Gastroesophageal sphincter (tissue), 3 donors: Measurements from ENCODE around the gene MEGF11.

Experiments
- EP300 ChIP-seq: sonication (generic); formaldehyde crosslinking; IDR thresholded peaks from one replicate; pipeline ENCODE4 v1.6.1; 2017; ENCODE audit warnings: antibody characterized with exemption, mild to moderate bottlenecking
- POLR2A ChIP-seq, 2 donors: fragments of 450-650 bp; IDR thresholded peaks; one replicate each; pipeline ENCODE4 v1.6.1; 2017; ENCODE audit warnings: antibody characterized with exemption in 2 of 2, mild to moderate bottlenecking in 2 of 2, moderate library complexity in 1 of 2
- POLR2AphosphoS5 ChIP-seq: sonication (generic); formaldehyde crosslinking; IDR thresholded peaks from one replicate; pipeline ENCODE4 v1.6.1; 2017; ENCODE audit warnings: antibody characterized with exemption
- TF ChIP-seq, protein P1 (sequence below), 4 experiments: fragments of 200-600 bp in 2 of 4; fragments of 450-650 bp in 2 of 4; sonication (generic) in 1 of 4; IDR thresholded peaks; one replicate each; pipeline ENCODE4 v1.5.1; 2017 to 2019; ENCODE audit warnings: antibody characterized with exemption in 4 of 4, mild to moderate bottlenecking in 2 of 4, moderate library complexity in 2 of 4

DNA sequence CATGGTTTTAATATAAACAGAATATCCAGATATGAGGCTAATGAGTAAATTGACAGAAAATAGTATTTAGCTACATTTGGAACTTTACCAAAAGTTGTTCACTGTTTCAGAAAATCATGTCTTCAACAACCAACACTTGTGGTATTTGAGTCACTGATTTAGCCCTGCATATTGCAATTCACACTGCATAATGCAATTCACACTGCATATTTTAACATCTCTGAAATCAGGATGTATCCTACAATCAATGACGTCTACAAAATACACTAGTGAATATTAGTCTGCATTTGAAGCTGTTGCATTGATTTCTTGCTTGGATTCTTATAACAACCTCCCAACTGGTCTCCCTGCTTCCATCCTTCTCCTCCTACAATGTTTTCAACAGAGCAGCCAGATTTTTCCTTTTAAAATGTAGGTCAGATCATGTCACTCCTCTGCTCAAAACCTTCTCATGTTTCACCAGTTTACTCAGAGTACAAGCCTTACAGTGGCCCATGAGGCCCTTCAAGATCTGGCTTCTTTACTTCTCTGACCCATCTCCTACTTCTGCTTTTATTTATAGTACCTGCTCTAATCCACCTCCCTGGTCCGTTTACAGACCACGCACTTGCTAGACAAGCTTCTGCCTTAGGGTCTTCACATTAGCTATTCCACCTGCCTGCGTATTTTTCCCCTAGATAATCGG lies 395.7 kb downstream of the MEGF11 start:
- TF ChIP-seq, protein P1, sequence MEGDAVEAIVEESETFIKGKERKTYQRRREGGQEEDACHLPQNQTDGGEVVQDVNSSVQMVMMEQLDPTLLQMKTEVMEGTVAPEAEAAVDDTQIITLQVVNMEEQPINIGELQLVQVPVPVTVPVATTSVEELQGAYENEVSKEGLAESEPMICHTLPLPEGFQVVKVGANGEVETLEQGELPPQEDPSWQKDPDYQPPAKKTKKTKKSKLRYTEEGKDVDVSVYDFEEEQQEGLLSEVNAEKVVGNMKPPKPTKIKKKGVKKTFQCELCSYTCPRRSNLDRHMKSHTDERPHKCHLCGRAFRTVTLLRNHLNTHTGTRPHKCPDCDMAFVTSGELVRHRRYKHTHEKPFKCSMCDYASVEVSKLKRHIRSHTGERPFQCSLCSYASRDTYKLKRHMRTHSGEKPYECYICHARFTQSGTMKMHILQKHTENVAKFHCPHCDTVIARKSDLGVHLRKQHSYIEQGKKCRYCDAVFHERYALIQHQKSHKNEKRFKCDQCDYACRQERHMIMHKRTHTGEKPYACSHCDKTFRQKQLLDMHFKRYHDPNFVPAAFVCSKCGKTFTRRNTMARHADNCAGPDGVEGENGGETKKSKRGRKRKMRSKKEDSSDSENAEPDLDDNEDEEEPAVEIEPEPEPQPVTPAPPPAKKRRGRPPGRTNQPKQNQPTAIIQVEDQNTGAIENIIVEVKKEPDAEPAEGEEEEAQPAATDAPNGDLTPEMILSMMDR (IDR thresholded peaks at IDR 0.05), result no peak
- TF ChIP-seq POLR2AphosphoS5, result no peak
- no peak for TF ChIP-seq POLR2A (IDR thresholded peaks at IDR 0.05)
- TF ChIP-seq EP300, result no peak
